ENCODE results near the gene HOXA4. TPM values are rescaled to one million over a fixed set of nuclear protein-coding genes. Genes with fewer than 3 reads are reported as not detected.

The HOXA4 gene
- total RNA-seq, 2 donors from 2014 or later = 0.59 to 1.2 TPM

DNA sequence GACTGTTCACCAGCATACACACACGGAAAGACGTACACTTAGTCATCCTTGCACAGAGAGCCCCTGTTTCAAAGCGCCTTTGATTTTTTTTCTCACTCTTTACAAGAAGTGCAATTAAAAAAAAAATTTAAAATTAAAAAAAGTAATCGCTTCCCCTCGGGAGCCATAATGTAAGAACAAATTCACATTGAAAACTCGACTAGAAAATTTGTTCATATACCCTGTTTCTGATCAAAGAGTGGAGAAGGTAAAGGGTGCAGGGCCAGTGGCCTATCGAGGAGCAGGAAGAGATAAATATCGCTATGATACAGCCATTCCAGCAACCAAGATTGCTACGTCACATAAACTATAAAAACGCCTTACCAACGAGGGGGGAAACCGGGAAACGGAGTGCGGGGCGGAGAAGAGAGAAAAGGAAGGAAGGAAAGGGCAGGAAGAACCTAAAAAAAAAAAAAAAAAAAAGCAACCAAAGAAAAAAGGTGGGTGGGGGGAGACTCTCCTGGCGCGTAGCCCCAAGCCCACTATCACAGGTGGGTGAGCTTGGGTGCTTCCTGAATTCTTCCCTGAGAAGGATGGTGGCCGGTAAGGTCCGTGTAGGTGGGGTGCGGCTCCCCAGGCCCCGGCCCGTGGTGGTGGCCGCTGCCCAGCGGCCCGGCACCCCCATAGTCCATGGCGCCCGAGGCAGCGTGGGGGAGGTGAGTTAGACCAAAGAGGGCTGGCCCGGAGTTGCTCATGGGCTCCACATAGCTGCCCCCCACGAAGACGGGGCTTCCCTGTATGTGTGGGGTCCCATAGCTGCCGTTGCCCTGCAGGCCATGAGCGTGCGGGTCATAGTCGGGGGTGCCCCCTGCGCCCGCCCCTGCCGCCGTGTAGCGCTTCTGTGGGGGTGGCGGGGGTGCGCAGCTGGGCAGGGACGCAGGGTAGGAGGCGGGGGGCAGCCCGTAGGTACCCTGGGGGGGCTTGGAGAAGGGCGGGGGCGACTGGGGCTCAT, 22.9 kb downstream of the HOXA4 start:
- Histone ChIP-seq H3K4me1 (peaks cover 0 to 10% of the 10 kb centered on the region in 2 donors), H3K4me3 (peak overlapping the region; percentile 12 to 38), H3K36me3 (no peaks in the 10 kb centered on the region), H3K9me3 (no peaks in the 10 kb centered on the region), H3K27ac (peak overlapping the region; percentile 66 to 71), H3K27me3 (peaks cover 10 to 38% of the 10 kb centered on the region in 2 donors)
- peak; percentile 32 for DNase-seq (ENCODE audit: low spot score)
- TF ChIP-seq, protein P1, sequence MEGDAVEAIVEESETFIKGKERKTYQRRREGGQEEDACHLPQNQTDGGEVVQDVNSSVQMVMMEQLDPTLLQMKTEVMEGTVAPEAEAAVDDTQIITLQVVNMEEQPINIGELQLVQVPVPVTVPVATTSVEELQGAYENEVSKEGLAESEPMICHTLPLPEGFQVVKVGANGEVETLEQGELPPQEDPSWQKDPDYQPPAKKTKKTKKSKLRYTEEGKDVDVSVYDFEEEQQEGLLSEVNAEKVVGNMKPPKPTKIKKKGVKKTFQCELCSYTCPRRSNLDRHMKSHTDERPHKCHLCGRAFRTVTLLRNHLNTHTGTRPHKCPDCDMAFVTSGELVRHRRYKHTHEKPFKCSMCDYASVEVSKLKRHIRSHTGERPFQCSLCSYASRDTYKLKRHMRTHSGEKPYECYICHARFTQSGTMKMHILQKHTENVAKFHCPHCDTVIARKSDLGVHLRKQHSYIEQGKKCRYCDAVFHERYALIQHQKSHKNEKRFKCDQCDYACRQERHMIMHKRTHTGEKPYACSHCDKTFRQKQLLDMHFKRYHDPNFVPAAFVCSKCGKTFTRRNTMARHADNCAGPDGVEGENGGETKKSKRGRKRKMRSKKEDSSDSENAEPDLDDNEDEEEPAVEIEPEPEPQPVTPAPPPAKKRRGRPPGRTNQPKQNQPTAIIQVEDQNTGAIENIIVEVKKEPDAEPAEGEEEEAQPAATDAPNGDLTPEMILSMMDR (IDR thresholded peaks at IDR 0.05) = no peak

DNA sequence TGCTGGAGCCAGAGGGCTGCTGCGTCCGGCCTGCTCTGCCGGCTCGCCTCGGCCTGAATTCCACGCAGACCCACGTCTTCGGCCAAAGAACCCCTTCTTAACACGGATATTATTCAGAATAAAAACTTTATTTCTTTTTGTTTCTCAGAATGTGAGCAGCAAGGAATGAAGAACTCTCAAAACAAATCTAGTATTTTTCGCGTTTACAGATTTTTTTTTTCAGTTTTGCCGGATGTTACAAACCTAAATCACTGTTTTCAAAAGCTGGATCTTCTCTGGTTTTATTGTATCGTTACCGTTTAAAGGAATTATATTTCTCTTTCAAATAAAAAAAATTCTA, 23.7 kb downstream of the HOXA4 start:
- Histone ChIP-seq H3K4me1 (peaks cover 0 to 18% of the 10 kb centered on the region in 2 donors), H3K4me3 (peak overlapping the region in 1 of 2 donors; percentile 35), H3K27me3 (peaks cover 13 to 46% of the 10 kb centered on the region in 2 donors), H3K9me3 (no peaks in the 10 kb centered on the region), H3K27ac (peak overlapping the region; percentile 37 to 63), H3K36me3 (no peaks in the 10 kb centered on the region)
- no peak for DNase-seq (ENCODE audit: low spot score)
- TF ChIP-seq, protein P1 (IDR thresholded peaks at IDR 0.05) = no peak

DNA sequence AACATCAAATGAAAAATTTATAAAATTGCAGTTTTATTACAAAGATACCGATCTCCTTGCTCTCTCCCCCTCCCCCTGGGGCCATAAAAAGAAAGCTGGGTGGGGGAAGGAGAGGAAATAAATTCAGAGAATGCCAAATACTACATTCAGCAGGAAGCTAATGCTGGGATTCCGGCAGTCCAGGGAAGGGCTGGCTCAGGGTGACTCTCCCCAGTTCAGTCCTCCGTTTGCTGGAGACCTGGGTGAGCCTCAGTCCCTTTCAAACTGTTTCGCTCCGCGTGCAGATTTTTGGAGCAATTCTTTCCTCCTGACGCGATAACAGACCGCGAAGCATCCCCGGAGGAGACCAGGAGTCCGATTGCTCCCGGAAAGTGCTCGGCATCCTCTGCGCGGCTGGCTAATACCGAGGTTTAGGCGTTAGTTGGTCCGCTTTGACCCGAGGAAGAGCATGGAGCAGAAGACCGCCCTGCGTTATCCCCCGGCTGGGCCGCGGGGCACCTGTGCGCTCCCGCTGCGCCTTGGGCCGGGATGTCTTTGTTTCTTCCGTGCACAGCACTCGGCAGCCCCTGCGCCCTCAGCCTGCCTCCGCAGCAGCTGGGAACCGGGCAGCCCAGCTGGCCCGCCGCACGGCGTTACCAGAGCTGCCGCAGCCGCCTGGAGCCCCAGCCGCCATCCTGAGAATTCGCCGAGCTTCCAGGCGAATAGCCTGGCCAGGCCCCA, 24.2 kb downstream of the HOXA4 start:
- peak overlapping the region; percentile 37 to 63 for H3K27ac ChIP-seq
- no peaks in the 10 kb centered on the region for H3K36me3 ChIP-seq
- no peaks in the 10 kb centered on the region for H3K9me3 ChIP-seq
- peak overlapping the region; percentile 2 to 35 for H3K4me3 ChIP-seq
- TF ChIP-seq, protein P1 (IDR thresholded peaks at IDR 0.05) = no peak
- H3K27me3 ChIP-seq = peaks cover 13 to 50% of the 10 kb centered on the region in 2 donors
- no peak for DNase-seq (ENCODE audit: low spot score)
- H3K4me1 ChIP-seq = peaks cover 0 to 22% of the 10 kb centered on the region in 2 donors

DNA sequence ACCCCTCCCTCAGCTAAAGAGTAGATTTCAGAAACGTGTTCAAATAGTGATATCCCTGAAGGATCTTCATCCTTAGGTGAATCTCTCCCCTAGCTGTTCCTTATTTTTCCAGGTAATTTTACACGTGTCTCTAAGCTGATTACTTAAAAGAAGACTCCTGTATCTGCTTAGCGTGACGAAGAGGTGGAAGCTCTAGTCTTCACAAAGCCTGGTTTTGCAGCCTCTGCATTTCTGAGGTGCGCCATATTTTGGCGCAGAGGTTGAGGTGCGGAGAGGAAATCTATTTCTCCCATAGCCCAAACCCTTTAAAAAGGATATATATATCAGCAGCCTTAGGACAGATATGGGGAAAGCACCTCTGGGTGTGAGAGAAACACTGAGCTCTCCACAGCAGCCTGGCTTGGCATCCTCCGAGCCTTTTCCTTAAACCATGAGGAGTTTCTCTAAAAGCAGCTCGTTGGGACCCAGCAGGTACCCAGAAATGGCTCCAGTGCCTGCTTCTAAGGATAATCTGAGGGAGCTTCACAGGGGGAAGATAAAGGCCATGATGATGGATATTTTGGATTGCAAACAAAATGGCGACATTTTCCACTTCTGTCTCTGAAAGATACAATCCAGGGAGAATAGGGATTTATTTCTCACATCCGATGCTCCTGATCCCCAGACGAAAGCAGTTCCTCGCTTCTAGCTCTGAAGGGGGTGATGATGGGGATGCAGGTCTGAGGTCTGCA, 25.1 kb downstream of the HOXA4 start:
- no peak overlapping the region for H3K27ac ChIP-seq
- H3K9me3 ChIP-seq = no peaks in the 10 kb centered on the region
- H3K4me3 ChIP-seq = no peak overlapping the region
- TF ChIP-seq, protein P1 (IDR thresholded peaks at IDR 0.05) = no peak
- H3K27me3 ChIP-seq = peaks cover 13 to 52% of the 10 kb centered on the region in 2 donors
- no peak for DNase-seq (ENCODE audit: low spot score)
- H3K36me3 ChIP-seq = no peaks in the 10 kb centered on the region
- H3K4me1 ChIP-seq = peaks cover 0 to 27% of the 10 kb centered on the region in 2 donors

DNA sequence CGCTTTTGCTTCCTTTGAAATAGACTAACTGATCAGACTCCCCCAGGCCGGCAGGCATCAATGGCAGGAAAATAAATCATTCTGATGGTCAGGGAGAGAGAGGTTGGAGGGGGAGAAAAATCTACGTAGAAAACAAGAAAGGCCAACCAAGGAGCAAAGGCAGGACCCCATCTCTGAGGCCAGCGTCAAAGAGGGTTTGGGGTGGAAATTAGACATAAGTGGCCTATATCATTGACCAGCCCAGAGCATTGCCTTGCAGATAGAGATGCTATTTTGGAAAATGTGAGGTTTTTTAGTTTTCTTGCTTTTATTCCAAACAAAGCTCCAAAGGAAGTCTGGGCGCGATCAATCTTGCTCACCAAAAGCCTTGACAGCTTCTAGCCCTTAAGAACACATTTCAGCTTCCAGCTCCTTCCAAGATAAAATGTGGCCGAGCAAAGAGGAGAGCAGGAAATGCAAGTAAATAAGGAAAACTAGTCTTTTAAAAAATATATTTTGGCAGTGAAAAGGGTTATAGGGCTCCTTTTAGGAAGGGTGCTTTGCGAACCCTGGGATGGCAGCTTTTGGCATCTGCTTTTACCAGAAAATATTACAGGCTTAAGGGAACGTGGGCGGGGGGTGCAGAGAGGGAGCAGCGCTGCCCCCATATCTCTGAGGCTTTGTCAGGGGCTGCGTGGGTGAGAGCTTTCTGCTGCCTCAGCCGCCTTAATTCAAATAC, 26.1 kb downstream of the HOXA4 start:
- peaks cover 15 to 59% of the 10 kb centered on the region in 2 donors for H3K27me3 ChIP-seq
- H3K4me1 ChIP-seq = peaks cover 0 to 25% of the 10 kb centered on the region in 2 donors
- no peak for DNase-seq (ENCODE audit: low spot score)
- no peak overlapping the region for H3K27ac ChIP-seq
- TF ChIP-seq, protein P1 (IDR thresholded peaks at IDR 0.05) = no peak
- H3K4me3 ChIP-seq = no peak overlapping the region
- no peaks in the 10 kb centered on the region for H3K36me3 ChIP-seq
- no peaks in the 10 kb centered on the region for H3K9me3 ChIP-seq
